ENCODE data around the gene TMEM212.
"Not testable (repeated sequence)": the region's sequence is repeated elsewhere in the genome, so short reads cannot be mapped to it uniquely, and the experiment has no call there.

Gene TMEM212

DNA sequence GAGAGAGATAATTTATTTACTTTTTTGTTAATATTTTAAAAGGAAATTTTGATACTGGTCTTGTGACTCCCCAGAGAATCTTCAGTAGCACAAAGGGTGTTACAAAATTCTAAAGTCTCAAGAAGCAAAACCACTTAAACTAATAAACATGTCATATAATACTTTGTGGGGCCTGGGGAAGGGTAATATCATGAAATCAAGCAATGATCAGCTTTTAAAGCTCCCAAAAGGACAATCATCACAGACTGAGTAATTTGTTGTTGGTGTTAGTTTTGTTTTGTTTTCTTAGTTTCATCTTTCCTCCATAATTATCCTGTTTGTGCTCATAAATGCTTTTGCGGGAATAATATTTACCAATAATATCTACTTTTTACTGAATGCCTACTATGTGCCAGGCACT lies 55.0 kb downstream of the TMEM212 start:
- no peak overlapping the region for H3K27ac ChIP-seq
- H3K4me3 ChIP-seq, result no peak overlapping the region
- H3K36me3 ChIP-seq, result no peaks in the 10 kb centered on the region
- no peaks in the 10 kb centered on the region for H3K27me3 ChIP-seq
- no peaks in the 10 kb centered on the region for H3K9me3 ChIP-seq
- intact Hi-C loops (cut with DNase I; ENCODE audit: low total_unique reads), result loop anchor here (5.0 kb wide), 1 partner anchor 1926 kb away; no protein-coding TSS in a partner anchor
- no peaks in the 10 kb centered on the region for H3K4me1 ChIP-seq
- TF ChIP-seq, protein P1, sequence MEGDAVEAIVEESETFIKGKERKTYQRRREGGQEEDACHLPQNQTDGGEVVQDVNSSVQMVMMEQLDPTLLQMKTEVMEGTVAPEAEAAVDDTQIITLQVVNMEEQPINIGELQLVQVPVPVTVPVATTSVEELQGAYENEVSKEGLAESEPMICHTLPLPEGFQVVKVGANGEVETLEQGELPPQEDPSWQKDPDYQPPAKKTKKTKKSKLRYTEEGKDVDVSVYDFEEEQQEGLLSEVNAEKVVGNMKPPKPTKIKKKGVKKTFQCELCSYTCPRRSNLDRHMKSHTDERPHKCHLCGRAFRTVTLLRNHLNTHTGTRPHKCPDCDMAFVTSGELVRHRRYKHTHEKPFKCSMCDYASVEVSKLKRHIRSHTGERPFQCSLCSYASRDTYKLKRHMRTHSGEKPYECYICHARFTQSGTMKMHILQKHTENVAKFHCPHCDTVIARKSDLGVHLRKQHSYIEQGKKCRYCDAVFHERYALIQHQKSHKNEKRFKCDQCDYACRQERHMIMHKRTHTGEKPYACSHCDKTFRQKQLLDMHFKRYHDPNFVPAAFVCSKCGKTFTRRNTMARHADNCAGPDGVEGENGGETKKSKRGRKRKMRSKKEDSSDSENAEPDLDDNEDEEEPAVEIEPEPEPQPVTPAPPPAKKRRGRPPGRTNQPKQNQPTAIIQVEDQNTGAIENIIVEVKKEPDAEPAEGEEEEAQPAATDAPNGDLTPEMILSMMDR (IDR thresholded peaks at IDR 0.05), result no peak
- DNase-seq, result no peak

DNA sequence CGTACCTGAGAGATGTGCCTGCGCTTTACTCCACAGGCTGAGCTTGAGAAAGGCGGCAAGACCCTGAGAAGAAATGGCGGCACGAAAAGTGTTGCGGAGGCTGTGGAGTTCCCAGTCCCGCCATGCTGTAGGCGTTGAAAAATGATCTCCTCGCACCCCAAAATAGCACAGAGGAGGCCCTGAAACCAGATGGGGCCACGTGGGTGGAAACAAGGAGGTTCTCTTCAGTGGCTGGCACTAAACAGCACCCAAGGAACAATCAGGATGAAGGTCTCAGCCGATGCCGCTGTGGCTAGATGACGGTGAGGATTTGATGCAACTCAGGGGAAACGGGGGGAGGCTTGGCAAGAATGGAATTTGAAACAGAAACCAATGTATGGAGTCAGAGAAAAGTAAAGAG lies 57.3 kb downstream of the TMEM212 start:
- H3K36me3 ChIP-seq, result no peaks in the 10 kb centered on the region
- no peaks in the 10 kb centered on the region for H3K4me1 ChIP-seq
- H3K27ac ChIP-seq, result no peak overlapping the region
- H3K4me3 ChIP-seq, result no peak overlapping the region
- no peak for DNase-seq
- TF ChIP-seq, protein P1 (IDR thresholded peaks at IDR 0.05), result no peak
- H3K9me3 ChIP-seq, result no peaks in the 10 kb centered on the region
- no peaks in the 10 kb centered on the region for H3K27me3 ChIP-seq
- intact Hi-C loops (cut with DNase I; ENCODE audit: low total_unique reads), result no loop called here

DNA sequence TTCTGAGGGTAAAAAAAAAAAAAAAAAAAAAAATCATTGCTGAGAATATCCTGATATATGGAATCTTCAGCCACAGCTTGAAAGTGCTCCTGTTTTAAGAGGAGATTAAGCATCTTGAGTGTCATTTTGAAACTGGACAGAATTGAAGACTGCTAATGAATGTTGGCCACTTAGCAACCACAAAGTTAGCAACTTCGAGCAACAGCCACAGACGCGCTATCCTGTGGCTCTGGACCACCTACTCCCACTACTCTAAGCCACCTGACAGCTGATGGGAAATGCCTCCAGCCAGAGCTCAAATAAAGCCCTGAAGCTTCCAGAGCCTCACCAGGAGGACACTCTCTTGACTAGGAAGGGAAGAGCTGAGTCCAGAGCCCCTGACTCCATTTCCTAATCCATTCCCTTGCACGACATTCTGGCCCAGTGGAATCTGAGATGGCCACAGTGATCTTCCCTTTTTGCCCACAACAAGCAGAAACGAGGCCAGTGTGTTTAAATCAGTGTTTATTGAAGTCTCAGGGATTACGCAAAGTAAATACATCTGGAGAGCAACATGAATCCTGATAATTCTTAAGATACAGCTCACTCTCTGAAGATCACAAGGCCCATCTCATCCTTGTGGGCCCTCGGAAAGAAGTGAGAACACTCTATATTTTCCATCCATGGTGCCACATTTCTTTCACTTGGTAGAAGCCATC lies 58.6 kb downstream of the TMEM212 start:
- Histone ChIP-seq H3K4me3 (no peak overlapping the region), H3K9me3 (no peaks in the 10 kb centered on the region), H3K36me3 (no peaks in the 10 kb centered on the region), H3K4me1 (no peaks in the 10 kb centered on the region), H3K27me3 (no peaks in the 10 kb centered on the region), H3K27ac (no peak overlapping the region)
- DNase-seq, result no peak
- intact Hi-C loops (cut with DNase I; ENCODE audit: low total_unique reads), result no loop called here
- TF ChIP-seq, protein P1 (IDR thresholded peaks at IDR 0.05), result no peak

DNA sequence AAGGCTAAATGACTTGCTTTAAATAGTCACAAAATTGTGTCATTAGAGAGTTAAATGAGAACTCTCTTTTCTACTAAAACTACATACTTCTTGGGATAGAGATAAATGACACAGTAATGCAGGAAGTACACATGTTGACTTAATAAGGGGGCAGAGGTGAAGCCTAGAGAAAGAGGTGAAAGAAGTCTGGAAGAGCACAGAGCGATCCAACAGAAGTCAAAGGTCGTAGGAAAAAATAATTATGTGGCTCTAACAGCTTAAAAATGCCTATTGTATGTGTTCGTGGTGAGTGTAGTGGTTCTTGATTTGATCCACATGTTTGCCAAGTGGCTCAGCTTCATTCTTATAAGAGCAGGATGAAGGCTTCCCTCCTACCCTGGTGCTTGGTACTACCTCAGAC lies 61.7 kb downstream of the TMEM212 start:
- no peak overlapping the region for H3K4me3 ChIP-seq
- no peak for DNase-seq
- intact Hi-C loops (cut with DNase I; ENCODE audit: low total_unique reads), result no loop called here
- H3K36me3 ChIP-seq, result no peaks in the 10 kb centered on the region
- H3K4me1 ChIP-seq, result no peaks in the 10 kb centered on the region
- H3K27me3 ChIP-seq, result no peaks in the 10 kb centered on the region
- no peak overlapping the region for H3K27ac ChIP-seq
- H3K9me3 ChIP-seq, result no peaks in the 10 kb centered on the region
- TF ChIP-seq, protein P1 (IDR thresholded peaks at IDR 0.05), result no peak

DNA sequence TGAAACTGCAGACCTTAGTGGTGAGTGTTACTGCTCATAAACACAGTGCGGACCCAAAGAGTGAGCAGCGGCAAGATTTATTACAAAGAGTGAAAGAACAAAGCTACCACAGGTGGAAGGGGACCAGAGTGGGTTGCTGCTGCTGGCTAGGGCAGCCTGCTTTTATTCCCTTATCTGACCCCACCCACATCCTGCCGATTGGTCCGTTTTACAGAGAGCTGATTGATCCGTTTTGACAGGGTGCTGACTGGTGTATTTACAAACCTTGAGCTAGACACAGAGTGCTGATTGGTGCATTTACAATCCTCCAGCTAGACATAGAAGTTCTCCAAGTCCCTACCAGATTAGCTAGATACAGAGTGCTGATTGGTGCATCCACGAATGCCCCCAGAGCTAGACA lies 63.4 kb downstream of the TMEM212 start:
- H3K4me3 ChIP-seq; DNase-seq; H3K36me3 ChIP-seq; intact Hi-C loops (cut with DNase I; ENCODE audit: low total_unique reads); H3K4me1 ChIP-seq; H3K9me3 ChIP-seq; H3K27me3 ChIP-seq; H3K27ac ChIP-seq: not testable (repeated sequence)

DNA sequence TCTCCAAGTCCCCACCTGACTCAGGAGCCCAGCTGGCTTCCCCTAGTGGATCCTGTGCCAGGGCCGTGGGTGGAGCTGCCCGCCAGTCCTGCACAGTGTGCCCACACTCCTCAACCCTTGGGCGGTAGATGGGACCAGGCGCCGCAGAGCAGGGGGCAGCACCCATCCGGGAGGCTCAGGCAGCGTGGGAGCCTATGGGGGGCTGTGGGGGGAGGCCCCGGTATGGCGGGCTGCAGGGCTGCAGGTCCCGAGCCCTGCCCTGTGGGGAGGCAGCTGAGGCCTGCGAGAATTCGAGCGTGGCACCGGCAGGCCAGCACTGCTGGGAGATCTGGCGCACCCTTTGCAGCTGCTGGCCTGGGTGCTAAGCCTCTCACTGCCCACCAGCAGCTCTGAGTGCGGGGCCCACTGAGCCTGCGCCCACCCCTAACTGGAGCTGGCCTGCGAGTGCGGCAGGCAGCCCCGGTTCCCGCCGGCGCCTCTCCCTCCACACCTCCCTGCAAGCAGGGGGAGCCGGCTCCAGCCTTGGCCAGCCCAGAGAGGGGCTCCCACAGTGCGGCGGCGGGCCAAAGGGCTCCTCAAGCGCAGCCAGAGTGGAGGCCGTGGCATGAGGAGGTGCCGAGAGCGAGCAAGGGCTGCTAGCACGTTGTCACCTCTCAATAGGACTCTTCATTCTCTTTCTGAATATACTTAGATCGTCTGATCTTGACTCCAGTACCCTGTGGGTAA lies 64.0 kb downstream of the TMEM212 start:
- no peaks in the 10 kb centered on the region for H3K36me3 ChIP-seq
- DNase-seq, result no peak
- intact Hi-C loops (cut with DNase I; ENCODE audit: low total_unique reads), result no loop called here
- H3K9me3 ChIP-seq, result no peaks in the 10 kb centered on the region
- H3K27me3 ChIP-seq, result no peaks in the 10 kb centered on the region
- H3K4me3 ChIP-seq, result no peak overlapping the region
- H3K4me1 ChIP-seq, result no peaks in the 10 kb centered on the region
- H3K27ac ChIP-seq, result no peak overlapping the region
- TF ChIP-seq, protein P1 (IDR thresholded peaks at IDR 0.05), result no peak

Data from tibial artery (tissue), 4 donors.